ENCODE data around the gene SLC9C2.

DNA sequence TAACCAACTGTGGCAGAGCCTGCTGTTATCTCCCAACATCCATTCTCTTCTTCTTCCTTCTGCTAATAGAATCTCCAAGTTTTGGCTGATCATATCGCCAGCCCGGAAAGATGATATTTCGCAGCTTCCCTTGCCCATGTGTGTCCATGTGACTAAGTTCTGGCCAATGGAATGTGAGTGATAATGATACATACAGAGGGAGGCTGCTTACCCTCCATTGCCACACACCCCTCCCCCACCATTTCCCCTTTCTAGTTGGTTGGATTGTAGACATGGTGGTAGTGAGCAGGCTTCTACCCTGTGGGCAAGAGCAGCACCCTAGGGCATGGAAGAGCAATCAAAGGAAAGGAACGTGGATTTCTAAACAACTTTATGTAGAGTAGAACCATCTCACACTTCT lies 48.8 kb downstream of the SLC9C2 start:
- TF ChIP-seq, protein P1, sequence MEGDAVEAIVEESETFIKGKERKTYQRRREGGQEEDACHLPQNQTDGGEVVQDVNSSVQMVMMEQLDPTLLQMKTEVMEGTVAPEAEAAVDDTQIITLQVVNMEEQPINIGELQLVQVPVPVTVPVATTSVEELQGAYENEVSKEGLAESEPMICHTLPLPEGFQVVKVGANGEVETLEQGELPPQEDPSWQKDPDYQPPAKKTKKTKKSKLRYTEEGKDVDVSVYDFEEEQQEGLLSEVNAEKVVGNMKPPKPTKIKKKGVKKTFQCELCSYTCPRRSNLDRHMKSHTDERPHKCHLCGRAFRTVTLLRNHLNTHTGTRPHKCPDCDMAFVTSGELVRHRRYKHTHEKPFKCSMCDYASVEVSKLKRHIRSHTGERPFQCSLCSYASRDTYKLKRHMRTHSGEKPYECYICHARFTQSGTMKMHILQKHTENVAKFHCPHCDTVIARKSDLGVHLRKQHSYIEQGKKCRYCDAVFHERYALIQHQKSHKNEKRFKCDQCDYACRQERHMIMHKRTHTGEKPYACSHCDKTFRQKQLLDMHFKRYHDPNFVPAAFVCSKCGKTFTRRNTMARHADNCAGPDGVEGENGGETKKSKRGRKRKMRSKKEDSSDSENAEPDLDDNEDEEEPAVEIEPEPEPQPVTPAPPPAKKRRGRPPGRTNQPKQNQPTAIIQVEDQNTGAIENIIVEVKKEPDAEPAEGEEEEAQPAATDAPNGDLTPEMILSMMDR (conservative IDR thresholded peaks at IDR 0.05 in 1 of 2, IDR thresholded peaks at IDR 0.05 in 1 of 2; ENCODE audit: low read depth in 1 of 2, low read length in 2 of 2) = no peak
- TF ChIP-seq EZH2 (IDR thresholded peaks at IDR 0.05; ENCODE audit: low read length, missing control alignments) = no peak
